IMR-90 (cell line): ENCODE measurements around the gene UNC93B1. TPM values are rescaled to one million over a fixed set of nuclear protein-coding genes. Genes with fewer than 3 reads are reported as not detected.
"Not testable (repeated sequence)": the region's sequence is repeated elsewhere in the genome, so short reads cannot be mapped to it uniquely, and the experiment has no call there.

Experiments used
- ATAC-seq: fragments of 200-7000 bp; cut with Tn5 transposase; 2 replicates; pipeline ENCODE4 v1.9.1; 2020; ENCODE audit warnings: low read depth, mild to moderate bottlenecking, moderate library complexity
- BruUV-seq: library from RNA; stranded (reverse); fragments of 400-500 nt; replicated peaks from 2 replicates; lab custom pipeline; 2021; lab: Mats Ljungman, UMichigan
- CTCF ChIA-PET: fragments of 300-600 bp; formaldehyde crosslinking; extraction: SDS; loops from one replicate; lab custom pipeline; 2021; ENCODE audit warnings: antibody characterized with exemption; lab: Yijun Ruan, JAX
- POLR2A ChIA-PET: fragments of 300-600 bp; sonication (Branson Sonifier 250); formaldehyde crosslinking; loops from one replicate; lab custom pipeline; 2022; ENCODE audit warnings: antibody characterized with exemption; ENCODE audit not compliant: unreplicated experiment; lab: Charles Lee
- DNase-seq: peaks from one replicate; pipeline ENCODE4 v3.0.0; 2013
- H2AFZ ChIP-seq: replicated peaks from 2 replicates; pipeline ENCODE3; 2013; ENCODE audit warnings: low read length, mild to moderate bottlenecking; ENCODE audit not compliant: poor library complexity
- H2AK5ac ChIP-seq: 2 replicates; pipeline ENCODE4 v1.6.1; 2013; ENCODE audit warnings: low read depth, low read length, inconsistent platforms
- H2AK9ac ChIP-seq: replicated peaks from 2 replicates; pipeline ENCODE3; 2013; ENCODE audit warnings: mild to moderate bottlenecking, low read depth, low read length, moderate library complexity; ENCODE audit not compliant: poor library complexity
- H2BK120ac ChIP-seq: 2 replicates; pipeline ENCODE4 v1.6.1; 2013; ENCODE audit warnings: low read depth, low read length, inconsistent platforms
- H2BK15ac ChIP-seq: 3 replicates; pipeline ENCODE4 v1.6.1; 2013; ENCODE audit warnings: low read depth, low read length, inconsistent platforms
- H2BK20ac ChIP-seq: 2 replicates; pipeline ENCODE4 v1.6.1; 2013; ENCODE audit warnings: low read depth, mild to moderate bottlenecking, inconsistent platforms, low read length, moderate library complexity
- H2BK5ac ChIP-seq: 2 replicates; pipeline ENCODE4 v1.6.1; 2013; ENCODE audit warnings: mild to moderate bottlenecking, low read depth, low read length, inconsistent platforms; ENCODE audit not compliant: poor library complexity, severe bottlenecking
- H3K14ac ChIP-seq: replicated peaks from 2 replicates; pipeline ENCODE4 v1.6.1; 2013; ENCODE audit warnings: low read depth, low read length, inconsistent platforms
- H3K18ac ChIP-seq: 2 replicates; pipeline ENCODE4 v1.6.1; 2013; ENCODE audit warnings: low read depth, low read length, control low read depth
- H3K23ac ChIP-seq: 2 replicates; pipeline ENCODE4 v1.6.1; 2013; ENCODE audit warnings: low read depth, low read length, inconsistent platforms
- H3K27ac ChIP-seq: 2 replicates; pipeline ENCODE4 v1.5.1; 2013; ENCODE audit warnings: mild to moderate bottlenecking, control low read depth, low read length; ENCODE audit not compliant: insufficient read depth
- H3K27me3 ChIP-seq: 2 replicates; pipeline ENCODE4 v1.6.1; 2013; ENCODE audit warnings: low read length; ENCODE audit not compliant: control insufficient read depth, insufficient read depth
- H3K36me3 ChIP-seq: 2 replicates; pipeline ENCODE4 v1.6.1; 2013; ENCODE audit warnings: low read length, mixed read lengths; ENCODE audit not compliant: control insufficient read depth, insufficient read depth
- H3K4ac ChIP-seq: 2 replicates; pipeline ENCODE4 v1.6.1; 2013; ENCODE audit warnings: low read depth, low read length, inconsistent platforms
- H3K4me1 ChIP-seq: 2 replicates; pipeline ENCODE4 v1.6.1; 2013; ENCODE audit warnings: low read length, mixed read lengths; ENCODE audit not compliant: control insufficient read depth, insufficient read depth
- H3K4me2 ChIP-seq: 2 replicates; pipeline ENCODE4 v1.6.1; 2013; ENCODE audit warnings: low read depth, mild to moderate bottlenecking, control low read depth, low read length, moderate library complexity
- H3K4me3 ChIP-seq: 2 replicates; pipeline ENCODE4 v1.5.1; 2013; ENCODE audit warnings: low read depth, mild to moderate bottlenecking, control low read depth, low read length, moderate library complexity; ENCODE audit not compliant: insufficient read depth
- H3K56ac ChIP-seq: 2 replicates; pipeline ENCODE4 v1.6.1; 2013; ENCODE audit warnings: low read length, inconsistent platforms; ENCODE audit not compliant: insufficient read depth; ENCODE audit errors: extremely low read depth
- H3K79me1 ChIP-seq, 2 experiments: 2 replicates each; pipeline ENCODE4 v1.6.1; 2013; ENCODE audit warnings: low read length in 2 of 2, inconsistent platforms in 1 of 2, low read depth in 1 of 2
- H3K9ac ChIP-seq: 2 replicates; pipeline ENCODE4 v1.6.1; 2013; ENCODE audit warnings: low read depth, low read length, control low read depth
- H3K9me1 ChIP-seq: 2 replicates; pipeline ENCODE4 v1.6.1; 2013; ENCODE audit warnings: low read length, inconsistent platforms; ENCODE audit not compliant: insufficient read depth
- H3K9me3 ChIP-seq: 2 replicates; pipeline ENCODE4 v1.6.1; 2013; ENCODE audit warnings: low read length; ENCODE audit not compliant: control insufficient read depth, insufficient read depth
- H4K20me1 ChIP-seq: 2 replicates; pipeline ENCODE4 v1.6.1; 2013; ENCODE audit warnings: low read length, inconsistent platforms; ENCODE audit not compliant: insufficient read depth
- H4K5ac ChIP-seq: 2 replicates; pipeline ENCODE4 v1.6.1; 2013; ENCODE audit warnings: mild to moderate bottlenecking, low read depth, low read length, control low read depth
- H4K8ac ChIP-seq, 2 experiments: 2 replicates each; pipeline ENCODE4 v1.6.1; 2013; ENCODE audit warnings: low read depth in 2 of 2, low read length in 2 of 2, control low read depth in 1 of 2, inconsistent platforms in 1 of 2
- H4K91ac ChIP-seq: 2 replicates; pipeline ENCODE4 v1.6.1; 2013; ENCODE audit warnings: low read depth, low read length, inconsistent platforms; ENCODE audit not compliant: insufficient read depth
- CTCF ChIP-seq: conservative IDR thresholded peaks from 2 replicates; pipeline ENCODE4 v1.5.1; 2012; ENCODE audit warnings: mild to moderate bottlenecking, low read depth, low read length, improper control_type of control experiment
- ELK1 ChIP-seq: fragments of 150-350 bp; IDR thresholded peaks from 2 replicates; pipeline ENCODE4 v1.6.1; 2016; ENCODE audit warnings: low read depth, mild to moderate bottlenecking, low read length, moderate library complexity, borderline replicate concordance
- RAD21 ChIP-seq: IDR thresholded peaks from 2 replicates; pipeline ENCODE4 v1.6.1; 2012; ENCODE audit warnings: low read length, improper control_type of control experiment
- SMC3 ChIP-seq: fragments of 150-350 bp; IDR thresholded peaks from 2 replicates; pipeline ENCODE4 v1.6.1; 2016; ENCODE audit warnings: low read depth, mild to moderate bottlenecking, antibody characterized with exemption, low read length, moderate library complexity
- WGBS, 2 experiments: methylation state at CpG; one replicate each; pipeline versions ENCODE4 v1.1.5 to v1.1.7; 2013; ENCODE audit warnings: missing lambda C conversion rate in 2 of 2; ENCODE audit not compliant: insufficient read length in 1 of 2; ENCODE audit errors: extremely low coverage in 2 of 2; 5-methylcytosine and 5-hydroxymethylcytosine counted together
- dilution Hi-C: fragments of 300-500 bp; cut with HindIII; formaldehyde crosslinking; loops from one replicate; pipeline ENCODE4 v1.14.3; 2018; ENCODE audit warnings: low sequenced_read_pairs; ENCODE audit not compliant: unreplicated experiment
- in situ Hi-C: fragments of 300-500 bp; cut with MboI; formaldehyde crosslinking; loops from 3 replicates; pipeline ENCODE4 v1.14.3; 2019; ENCODE audit warnings: low sequenced_read_pairs, inconsistent platforms, mixed read lengths
- intact Hi-C: fragments of 100-400 bp; cut with micrococcal nuclease; formaldehyde crosslinking; loops from 2 replicates; pipeline ENCODE4 v1.10.0; 2022
- polyA plus RNA-seq, 3 experiments: library from polyadenylated mRNA; depleted of rRNA; stranded (reverse); fragments of >200 nt; gene quantifications; 2 replicates each; pipeline ENCODE4 v1.2.3, GENCODE V29; 2012; ENCODE audit warnings: low replicate concordance in 1 of 3
- total RNA-seq: library from RNA; depleted of rRNA; stranded (reverse); fragments of >200 nt; gene quantifications from 2 replicates; pipeline ENCODE4 v1.2.3, GENCODE V29; 2012

UNC93B1 gene
- total and polyA plus RNA-seq, 2 of the 4 experiments (the other 2 are of a cell fraction) = 10.9 to 19.2 TPM

GRCh38 chr11:67996051-67996450 is 7.8 kb downstream of the UNC93B1 start:
- Histone ChIP-seq H3K27me3 (no peaks in the 10 kb centered on the region; the same call in 1 of the 2 replicates), H3K9me1 (no peaks in the 10 kb centered on the region; the same call in 1 of the 2 replicates), H2BK20ac (no peak overlapping the region), H3K9ac (no peak overlapping the region), H4K5ac (no peak overlapping the region), H3K4me2 (no peak overlapping the region), H3K18ac (no peak overlapping the region), H3K4me1 (no peaks in the 10 kb centered on the region), H4K91ac (no peak overlapping the region), H2AFZ (no peak overlapping the region), H3K4ac (no peak overlapping the region), H3K9me3 (no peaks in the 10 kb centered on the region), H2AK9ac (no peak overlapping the region), H2AK5ac (no peak overlapping the region), H2BK5ac (no peak overlapping the region), H4K20me1 (no peaks in the 10 kb centered on the region), H2BK120ac (no peak overlapping the region), H3K27ac (no peak overlapping the region), H3K14ac (no peak overlapping the region), H3K56ac (no peak overlapping the region), H2BK15ac (no peak overlapping the region), H3K79me1 (no peaks in the 10 kb centered on the region), H3K4me3 (no peak overlapping the region), H3K23ac (no peak overlapping the region), H4K8ac (no peak overlapping the region), H3K36me3 (no peaks in the 10 kb centered on the region)
- CTCF ChIA-PET = no interaction called here
- TF ChIP-seq SMC3 (no peak), ELK1 (no peak), CTCF (no peak), RAD21 (no peak)
- POLR2A ChIA-PET = no interaction called here
- BruUV-seq = no TSS peak
- in situ Hi-C loops (no loop called here), dilution Hi-C loops (no loop called here), intact Hi-C loops (no loop called here)
- DNase-seq (no peak), ATAC-seq (no peak)
- no CpG with 5 or more reads among the region's 13 CpGs for WGBS, 2 experiments

GRCh38 chr11:67995579-67995978 is 8.3 kb downstream of the UNC93B1 start:
- H3K79me1 ChIP-seq, H4K8ac ChIP-seq, H2AK9ac ChIP-seq, H3K14ac ChIP-seq, H4K91ac ChIP-seq, BruUV-seq, CTCF ChIA-PET, H3K9ac ChIP-seq, H3K18ac ChIP-seq, intact Hi-C loops, H4K20me1 ChIP-seq, H2AK5ac ChIP-seq, H3K9me3 ChIP-seq, H3K27ac ChIP-seq, H3K4ac ChIP-seq, H2BK120ac ChIP-seq, H2BK20ac ChIP-seq, H3K36me3 ChIP-seq, DNase-seq, H3K9me1 ChIP-seq, H3K27me3 ChIP-seq, H3K23ac ChIP-seq, H3K56ac ChIP-seq, H4K5ac ChIP-seq, POLR2A ChIA-PET, H3K4me2 ChIP-seq, H2BK5ac ChIP-seq, H3K4me1 ChIP-seq, H2BK15ac ChIP-seq, ATAC-seq, H3K4me3 ChIP-seq, H2AFZ ChIP-seq, in situ Hi-C loops, dilution Hi-C loops: not testable (repeated sequence)
- 90% methylated on average over 2 of the region's 14 CpGs; no CpG with 5 or more reads in 1 of the 2 experiments for WGBS, 2 experiments
